GM21529 (cell line): ENCODE results near the gene EPB41L1.
"Not testable (repeated sequence)": the region's sequence is repeated elsewhere in the genome, so short reads cannot be mapped to it uniquely, and the experiment has no call there.

Experiments used
- ATAC-seq: cut with Tn5 transposase; IDR thresholded peaks from one replicate; pipeline ENCODE4 v1.9.1; 2021; ENCODE audit not compliant: unreplicated experiment

Gene EPB41L1

GRCh38 chr20:36125097-36125496 is 29.4 kb upstream of the EPB41L1 start:
- no peak for ATAC-seq

GRCh38 chr20:36126836-36127527 is 27.6 kb upstream of the EPB41L1 start:
- no peak for ATAC-seq

- ATAC-seq, result no peak
These were observed 25.9 kb upstream of the EPB41L1 start for GRCh38 chr20:36128463-36129159.

DNA sequence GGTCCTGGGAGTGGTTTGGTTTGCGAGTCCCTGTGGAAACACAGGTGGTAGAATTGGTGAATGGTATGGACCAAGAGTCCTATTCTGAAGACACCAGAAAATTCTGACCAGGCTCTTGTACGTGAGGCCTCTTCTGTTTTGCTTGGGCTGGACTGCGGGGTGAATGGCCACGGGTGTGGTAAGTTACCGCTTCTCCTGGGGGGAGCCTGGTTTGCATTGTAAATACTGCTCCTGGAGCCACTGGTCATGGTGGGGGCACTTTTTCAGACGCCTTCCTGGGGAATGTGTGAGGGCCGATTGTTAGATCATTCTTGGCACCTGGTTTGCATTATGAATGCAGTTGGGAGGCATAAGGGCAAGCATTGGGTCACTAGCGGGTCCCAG is 25.4 kb upstream of the EPB41L1 start:
- no peak for ATAC-seq

DNA sequence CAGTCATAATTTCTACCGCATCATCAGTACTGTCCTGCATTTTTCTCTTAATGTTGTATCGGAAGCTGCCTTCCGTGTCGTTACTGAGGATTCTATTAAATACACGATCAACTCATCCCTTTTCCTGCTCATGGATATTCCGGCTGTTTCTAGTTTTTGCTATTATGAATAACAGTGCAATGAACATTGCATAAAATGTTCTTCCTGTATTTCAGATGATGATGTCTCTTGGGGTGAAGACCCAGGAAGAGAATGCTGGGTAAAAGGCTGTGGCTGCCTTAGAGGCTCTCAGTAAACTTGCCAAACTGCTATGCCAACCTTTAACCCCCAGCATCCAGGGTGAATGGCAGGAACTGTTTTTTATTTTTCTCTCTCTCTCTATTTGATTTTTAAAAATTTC is 24.1 kb upstream of the EPB41L1 start:
- ATAC-seq, result no peak

GRCh38 chr20:36132802-36133211 is 21.7 kb upstream of the EPB41L1 start:
- ATAC-seq, result no peak

- no peak for ATAC-seq
These were observed 20.7 kb upstream of the EPB41L1 start for GRCh38 chr20:36133821-36134220.

DNA sequence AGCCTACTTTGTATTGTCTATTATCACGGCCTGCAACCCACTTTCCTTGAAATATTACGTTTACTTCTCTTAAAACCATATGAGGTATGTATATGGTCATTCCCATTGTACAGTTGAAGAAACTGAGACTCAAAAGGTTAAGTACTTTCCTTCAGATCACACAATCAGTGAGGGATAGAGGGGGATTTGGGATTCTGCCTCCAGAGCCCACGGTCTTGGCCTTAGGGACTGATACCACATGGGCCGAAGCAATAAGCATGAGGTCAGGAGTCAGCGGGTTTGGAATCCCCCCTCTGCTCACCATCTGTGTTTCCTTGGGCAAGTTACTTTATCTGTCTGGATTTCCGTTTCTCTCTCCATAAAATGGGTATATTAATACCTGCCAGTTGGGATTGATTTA is 19.4 kb upstream of the EPB41L1 start:
- ATAC-seq, result no peak

DNA sequence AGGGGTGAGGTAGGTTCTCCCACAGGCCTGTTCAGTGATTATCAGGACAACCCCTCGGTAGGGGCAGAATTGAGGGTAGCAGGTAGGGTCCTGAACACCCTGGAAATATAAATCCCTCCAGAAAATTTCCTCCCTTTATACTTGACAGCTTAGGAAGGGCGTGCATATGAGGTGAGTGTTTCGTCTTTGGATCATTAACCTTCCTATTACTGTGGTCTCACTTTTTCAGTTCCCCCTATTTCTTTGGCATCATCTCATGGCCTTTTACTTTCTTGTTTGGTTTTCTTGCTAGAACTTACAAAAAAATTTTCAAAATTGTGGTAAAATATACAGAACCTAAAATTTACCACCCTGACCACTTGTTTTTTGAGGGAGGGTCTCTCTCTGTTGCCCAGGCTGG is 18.7 kb upstream of the EPB41L1 start:
- ATAC-seq, result no peak

DNA sequence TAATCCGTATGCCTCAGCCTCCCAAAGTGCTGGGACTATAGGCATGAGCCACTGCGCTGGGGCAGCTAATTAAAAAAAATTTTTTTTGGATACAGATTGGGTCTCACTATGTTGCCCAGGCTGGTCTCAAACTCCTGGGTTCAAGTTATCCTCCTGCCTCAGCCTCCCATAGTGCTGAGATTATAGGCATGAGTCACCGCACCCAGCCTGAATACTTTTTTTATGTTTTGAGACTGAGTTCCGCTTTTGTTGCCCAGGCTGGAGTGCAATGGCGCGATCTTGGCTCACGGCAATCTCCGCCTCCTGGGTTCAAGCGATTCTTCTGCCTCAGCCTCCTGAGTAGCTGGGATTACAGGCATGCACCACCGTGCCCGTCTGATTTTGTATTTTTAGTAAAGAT is 17.2 kb upstream of the EPB41L1 start:
- not testable (repeated sequence) for ATAC-seq

DNA sequence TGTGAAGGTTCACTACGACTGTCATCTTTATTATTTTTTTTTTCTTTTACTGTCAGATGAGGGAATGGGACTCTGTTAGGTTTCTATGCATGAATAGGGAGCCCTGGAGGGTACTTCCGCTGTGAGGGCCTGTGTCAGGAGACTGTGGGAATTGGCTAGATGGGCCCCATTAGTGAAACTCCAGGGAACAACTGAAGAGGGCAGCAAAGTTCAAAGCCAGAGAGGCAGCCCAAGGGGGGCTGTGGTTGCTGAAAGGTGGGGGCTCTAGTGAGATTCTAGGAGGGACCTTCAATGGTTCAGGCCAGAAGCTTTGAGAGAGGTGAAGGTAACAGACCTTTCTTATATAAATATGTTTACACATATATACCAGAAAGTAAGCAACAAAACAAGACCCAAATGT is 13.2 kb upstream of the EPB41L1 start:
- no peak for ATAC-seq

GRCh38 chr20:36144336-36144735 is 10.2 kb upstream of the EPB41L1 start:
- ATAC-seq, result no peak

GRCh38 chr20:36145877-36146707 is 8.4 kb upstream of the EPB41L1 start:
- no peak for ATAC-seq

DNA sequence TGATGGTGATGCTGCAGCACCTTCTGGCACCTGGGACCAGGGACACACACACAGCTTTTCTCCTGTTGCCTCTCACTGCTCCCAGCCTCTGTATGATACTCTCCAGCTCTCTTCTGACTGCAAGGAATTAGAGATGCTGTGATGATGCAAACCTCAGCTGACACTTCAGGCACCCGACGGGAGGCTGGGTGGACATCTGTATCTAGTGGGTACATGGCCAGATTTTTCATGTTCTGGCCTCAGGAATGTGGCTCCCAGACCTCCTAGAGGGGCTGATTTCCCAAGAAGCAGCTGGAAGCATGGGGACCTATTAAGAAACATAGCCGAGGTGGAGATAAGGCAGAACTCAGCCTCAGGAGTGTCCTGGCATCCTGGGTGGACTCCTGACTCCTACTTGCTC is 6.8 kb upstream of the EPB41L1 start:
- ATAC-seq, result no peak

DNA sequence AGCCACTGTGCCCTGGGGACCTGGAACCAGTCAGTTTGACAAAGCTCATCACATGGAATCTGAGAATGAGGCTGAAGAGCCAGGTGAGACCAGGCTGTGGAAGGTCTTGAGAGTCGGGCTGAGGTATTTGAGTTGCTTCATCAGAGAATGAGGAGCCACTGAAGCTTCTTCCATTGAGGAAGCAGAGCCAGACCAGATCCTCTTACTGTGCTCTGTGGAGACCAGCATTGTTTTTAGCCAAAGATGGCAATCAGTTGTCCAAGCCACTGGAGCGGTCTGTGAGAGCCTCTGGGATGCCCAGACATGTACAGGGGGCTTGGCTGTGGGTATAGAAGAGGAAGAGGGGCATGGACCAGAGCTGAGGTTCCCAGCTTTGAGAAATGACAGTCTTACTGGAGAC is 6.1 kb upstream of the EPB41L1 start:
- no peak for ATAC-seq

DNA sequence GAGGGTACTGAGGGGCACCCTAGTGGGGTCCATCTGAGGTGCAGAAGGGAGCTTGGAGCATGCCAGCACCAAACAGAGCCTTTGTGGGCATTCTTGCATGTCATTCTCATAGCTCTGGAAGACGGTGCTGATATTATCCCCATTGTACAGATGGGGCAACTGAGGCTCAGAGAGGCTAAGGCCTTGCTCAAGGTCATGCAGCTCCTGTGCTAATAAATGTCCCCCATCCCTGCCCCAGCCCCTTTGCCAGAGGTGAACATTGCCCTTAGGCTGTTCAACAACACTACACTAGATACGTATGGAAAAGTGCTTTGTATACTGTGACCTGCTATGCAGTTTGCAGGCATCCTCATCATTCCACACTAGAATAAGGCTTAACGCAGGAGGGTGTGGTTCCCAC is 5.5 kb upstream of the EPB41L1 start:
- no peak for ATAC-seq

GRCh38 chr20:36149469-36149868 is 5.1 kb upstream of the EPB41L1 start:
- ATAC-seq, result no peak

- ATAC-seq, result no peak
These were observed 4.1 kb upstream of the EPB41L1 start for GRCh38 chr20:36150489-36150846.

DNA sequence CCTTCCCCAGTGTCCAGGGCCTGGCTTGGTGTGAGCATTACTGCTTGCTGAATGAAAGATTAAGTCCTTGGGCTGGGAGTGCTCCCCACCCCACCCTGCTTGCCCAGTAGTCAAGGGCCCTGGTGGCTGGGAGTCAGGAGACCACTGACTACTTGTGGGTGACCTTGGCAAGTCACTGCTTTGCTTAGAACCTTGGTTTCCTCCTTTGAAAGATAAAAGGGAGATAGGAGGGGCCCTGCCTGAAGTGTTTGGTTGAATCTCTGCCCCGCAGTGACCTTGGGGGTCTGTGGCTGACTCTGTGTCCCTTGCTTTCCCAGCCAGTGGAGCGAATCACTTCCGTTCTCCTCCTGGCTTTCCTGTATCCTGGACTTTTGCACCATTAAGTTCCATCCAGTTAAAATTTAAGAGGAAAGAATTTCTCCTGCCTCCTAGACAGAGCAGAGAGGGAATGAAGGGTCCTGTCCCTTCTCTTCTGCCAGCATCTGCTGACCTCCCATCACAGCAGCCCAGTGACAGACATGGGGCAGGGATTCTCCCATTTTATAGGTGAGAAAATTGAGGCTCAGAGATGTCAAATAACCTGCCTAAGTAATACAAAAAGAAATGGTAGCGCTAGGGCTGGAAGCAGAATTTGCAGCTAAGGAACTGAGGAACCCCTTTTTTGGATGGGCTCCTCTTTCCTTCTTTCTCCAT is 3.5 kb upstream of the EPB41L1 start:
- no peak for ATAC-seq

- no peak for ATAC-seq
These were observed 2.3 kb upstream of the EPB41L1 start for GRCh38 chr20:36152261-36152660.

- ATAC-seq, result no peak
These were observed 1.3 kb upstream of the EPB41L1 start for GRCh38 chr20:36153204-36153603.
